K562 (cell line): ENCODE results near the gene PIERCE2.
"Not testable (repeated sequence)": the region's sequence is repeated elsewhere in the genome, so short reads cannot be mapped to it uniquely, and the experiment has no call there.

Experiments
- HDAC8 ChIP-seq: fragments of 450-650 bp; IDR thresholded peaks from 2 replicates; pipeline ENCODE4 v1.6.1; 2016; ENCODE audit warnings: mild to moderate bottlenecking, missing genetic modification characterization, moderate library complexity, missing compliant biosample characterization
- JUNB ChIP-seq: fragments of 450-650 bp; formaldehyde crosslinking; conservative IDR thresholded peaks from 2 replicates; pipeline ENCODE4 v1.4.0; 2020; ENCODE audit warnings: mild to moderate bottlenecking
- MYC ChIP-seq, 2 experiments: fragments of 250-450 bp in 1 of 2; sonication (Bioruptor Pico) in 1 of 2; IDR thresholded peaks; 2 replicates each; pipeline versions ENCODE4 v1.5.1 to v1.6.1; 2012 to 2021; ENCODE audit warnings: low read depth in 2 of 2, borderline replicate concordance in 1 of 2, improper control_type of control experiment in 1 of 2, low read length in 1 of 2, mild to moderate bottlenecking in 1 of 2, moderate library complexity in 1 of 2
- STAG1 ChIP-seq: sonication (generic); formaldehyde crosslinking; IDR thresholded peaks from 2 replicates; pipeline ENCODE4 v1.5.0; 2020; ENCODE audit warnings: missing genetic modification reagents, borderline replicate concordance
- ZNF146 ChIP-seq: IDR thresholded peaks from one replicate; pipeline ENCODE4 v1.6.1; 2018; ENCODE audit warnings: missing compliant biosample characterization; ENCODE audit not compliant: unreplicated experiment
- TF ChIP-seq, protein P1 (sequence below), 2 experiments: fragments of 450-650 bp; IDR thresholded peaks; 2 replicates each; pipeline ENCODE4 v1.6.1; 2016
- TF ChIP-seq, protein P2 (sequence below), 3 experiments: IDR thresholded peaks in 2 of 3; conservative IDR thresholded peaks in 1 of 3; 2 replicates each; pipeline ENCODE4 v1.5.1; 2011 to 2012; ENCODE audit warnings: low read length in 3 of 3, mild to moderate bottlenecking in 3 of 3, control low read depth in 2 of 3, improper control_type of control experiment in 1 of 3, inconsistent platforms in 1 of 3, low read depth in 1 of 3, mixed read lengths in 1 of 3, moderate library complexity in 1 of 3; ENCODE audit not compliant: insufficient read depth in 2 of 3

DNA sequence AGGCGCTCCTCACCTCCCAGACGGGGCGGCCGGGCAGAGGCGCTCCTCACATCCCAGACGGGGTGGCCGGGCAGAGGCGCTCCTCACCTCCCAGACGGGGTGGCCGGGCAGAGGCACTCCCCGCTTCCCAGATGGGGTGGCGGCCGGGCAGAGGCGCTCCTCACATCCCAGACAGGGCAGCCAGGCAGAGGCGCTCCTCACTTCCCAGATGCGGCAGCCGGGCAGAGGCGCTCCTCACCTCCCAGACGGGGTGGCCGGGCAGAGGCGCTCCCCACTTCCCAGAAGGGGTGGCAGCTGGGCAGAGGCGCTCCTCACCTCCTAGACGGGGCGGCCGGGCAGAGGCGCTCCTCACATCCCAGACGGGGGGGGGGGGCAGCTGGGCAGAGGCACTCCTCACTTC lies 37.6 kb downstream of the PIERCE2 start:
- TF ChIP-seq, protein P1, sequence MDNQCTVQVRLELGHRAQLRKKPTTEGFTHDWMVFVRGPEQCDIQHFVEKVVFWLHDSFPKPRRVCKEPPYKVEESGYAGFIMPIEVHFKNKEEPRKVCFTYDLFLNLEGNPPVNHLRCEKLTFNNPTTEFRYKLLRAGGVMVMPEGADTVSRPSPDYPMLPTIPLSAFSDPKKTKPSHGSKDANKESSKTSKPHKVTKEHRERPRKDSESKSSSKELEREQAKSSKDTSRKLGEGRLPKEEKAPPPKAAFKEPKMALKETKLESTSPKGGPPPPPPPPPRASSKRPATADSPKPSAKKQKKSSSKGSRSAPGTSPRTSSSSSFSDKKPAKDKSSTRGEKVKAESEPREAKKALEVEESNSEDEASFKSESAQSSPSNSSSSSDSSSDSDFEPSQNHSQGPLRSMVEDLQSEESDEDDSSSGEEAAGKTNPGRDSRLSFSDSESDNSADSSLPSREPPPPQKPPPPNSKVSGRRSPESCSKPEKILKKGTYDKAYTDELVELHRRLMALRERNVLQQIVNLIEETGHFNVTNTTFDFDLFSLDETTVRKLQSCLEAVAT (IDR thresholded peaks at IDR 0.05): not testable (repeated sequence)
- TF ChIP-seq HDAC8; JUNB (CRISPR knock-in tag); MYC (IDR thresholded peaks at IDR 0.05; ENCODE audit: low read depth, low read length); MYC (CRISPR knock-in tag; IDR thresholded peaks at IDR 0.05; ENCODE audit: borderline replicate concordance, low read depth); STAG1; ZNF146 (CRISPR knock-in tag): not testable (repeated sequence)
- TF ChIP-seq, protein P2, sequence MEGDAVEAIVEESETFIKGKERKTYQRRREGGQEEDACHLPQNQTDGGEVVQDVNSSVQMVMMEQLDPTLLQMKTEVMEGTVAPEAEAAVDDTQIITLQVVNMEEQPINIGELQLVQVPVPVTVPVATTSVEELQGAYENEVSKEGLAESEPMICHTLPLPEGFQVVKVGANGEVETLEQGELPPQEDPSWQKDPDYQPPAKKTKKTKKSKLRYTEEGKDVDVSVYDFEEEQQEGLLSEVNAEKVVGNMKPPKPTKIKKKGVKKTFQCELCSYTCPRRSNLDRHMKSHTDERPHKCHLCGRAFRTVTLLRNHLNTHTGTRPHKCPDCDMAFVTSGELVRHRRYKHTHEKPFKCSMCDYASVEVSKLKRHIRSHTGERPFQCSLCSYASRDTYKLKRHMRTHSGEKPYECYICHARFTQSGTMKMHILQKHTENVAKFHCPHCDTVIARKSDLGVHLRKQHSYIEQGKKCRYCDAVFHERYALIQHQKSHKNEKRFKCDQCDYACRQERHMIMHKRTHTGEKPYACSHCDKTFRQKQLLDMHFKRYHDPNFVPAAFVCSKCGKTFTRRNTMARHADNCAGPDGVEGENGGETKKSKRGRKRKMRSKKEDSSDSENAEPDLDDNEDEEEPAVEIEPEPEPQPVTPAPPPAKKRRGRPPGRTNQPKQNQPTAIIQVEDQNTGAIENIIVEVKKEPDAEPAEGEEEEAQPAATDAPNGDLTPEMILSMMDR (IDR thresholded peaks at IDR 0.05 in 2 of 3, conservative IDR thresholded peaks at IDR 0.05 in 1 of 3; ENCODE audit: insufficient read depth in 2 of 3, low read depth in 1 of 3, low read length in 3 of 3): not testable (repeated sequence)
